GM21367 (cell line): Measurements from ENCODE around the gene EDIL3.

ENCODE experiments used
- ATAC-seq: cut with Tn5 transposase; IDR thresholded peaks from one replicate; pipeline ENCODE4 v1.9.1; 2021; ENCODE audit not compliant: unreplicated experiment

The EDIL3 gene

DNA sequence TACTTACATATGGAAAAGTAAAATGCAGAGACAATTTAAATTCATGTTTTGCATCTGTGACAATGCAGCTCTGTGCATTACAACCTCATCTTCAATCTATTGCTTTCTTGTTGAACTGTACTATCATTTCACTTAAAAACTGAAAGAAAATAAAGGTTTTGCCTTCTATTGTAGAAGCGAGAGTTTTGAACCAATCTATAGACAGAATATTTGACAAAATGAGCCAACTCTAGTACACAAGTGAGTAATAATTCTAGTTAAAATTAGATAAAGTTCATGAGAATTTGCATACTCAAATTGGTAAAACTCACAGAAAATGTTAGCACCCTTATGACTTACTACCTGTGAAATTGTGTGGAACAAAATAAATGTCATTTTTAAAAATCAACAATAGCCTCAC lies 123.7 kb downstream of the EDIL3 start:
- no peak for ATAC-seq

DNA sequence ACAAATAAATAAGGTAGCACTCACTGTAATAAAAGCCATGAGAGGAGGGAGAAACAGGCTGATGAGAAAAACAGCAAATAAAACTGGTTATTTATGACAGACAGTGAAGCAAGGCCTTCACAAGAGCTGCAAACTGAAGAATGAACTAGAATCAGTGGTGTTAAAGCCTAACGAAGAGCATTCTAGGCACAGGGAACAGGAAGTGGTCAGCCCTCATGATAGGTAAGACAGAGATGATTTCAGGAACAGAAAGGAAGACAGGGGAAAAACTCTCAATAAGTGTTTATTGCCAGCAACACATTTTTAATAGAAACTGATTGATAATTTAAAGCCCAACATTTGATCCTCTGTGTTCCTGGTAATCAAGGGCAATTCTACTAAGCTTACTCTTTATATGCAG lies 124.5 kb downstream of the EDIL3 start:
- ATAC-seq: no peak

DNA sequence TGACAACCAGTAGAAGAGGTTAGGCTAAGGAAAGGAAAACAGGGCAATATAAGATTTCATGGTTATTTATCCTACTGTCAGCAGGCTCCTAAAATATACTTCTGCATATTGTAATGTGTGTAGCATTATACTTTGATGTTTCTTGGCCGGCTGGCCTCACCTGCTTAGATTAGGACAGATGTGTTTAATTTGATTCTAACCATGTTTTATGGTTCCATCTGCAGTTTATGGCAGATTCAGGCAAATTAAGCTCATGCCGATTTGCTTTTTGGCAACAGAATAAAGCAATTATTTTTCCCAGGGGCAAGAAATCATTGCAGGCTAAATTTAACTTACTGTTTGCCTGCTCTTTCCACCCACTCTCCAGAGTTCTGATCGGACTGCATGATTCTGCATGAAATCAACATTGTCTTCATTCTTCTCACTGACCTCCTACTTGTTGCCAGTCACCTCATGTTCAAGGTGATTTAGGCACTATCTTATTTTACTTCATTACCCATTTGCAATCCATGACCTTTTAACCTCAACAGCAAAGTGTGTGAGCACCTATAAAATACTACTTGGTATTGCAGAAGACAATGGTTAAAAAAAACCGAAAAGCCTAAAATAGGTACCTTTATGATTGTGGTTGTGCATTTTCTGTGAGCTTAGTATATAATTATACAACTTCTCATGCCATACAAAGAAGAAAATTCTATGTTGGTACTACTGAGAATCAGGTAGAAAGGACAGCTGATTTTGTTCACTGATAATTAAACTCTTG lies 125.2 kb downstream of the EDIL3 start:
- no peak for ATAC-seq

DNA sequence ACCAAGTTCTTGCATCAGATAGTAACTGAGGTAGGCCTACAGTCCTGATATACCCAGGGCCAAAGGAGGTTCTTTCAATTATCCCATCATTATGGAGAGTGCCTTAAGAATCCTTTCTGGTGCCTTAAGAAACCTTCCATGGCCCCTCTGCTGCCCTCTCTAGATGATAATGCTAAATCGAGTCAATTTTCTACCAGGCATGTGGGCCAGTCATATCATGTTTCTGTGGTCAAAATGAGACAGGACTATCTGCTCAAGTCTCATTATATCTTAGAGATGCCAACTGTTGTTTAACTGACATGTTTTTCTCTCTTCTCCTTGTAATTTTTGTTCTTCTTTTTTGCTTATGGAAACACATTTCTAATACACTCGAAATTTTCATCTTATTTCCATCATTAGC lies 127.6 kb downstream of the EDIL3 start:
- ATAC-seq: no peak

DNA sequence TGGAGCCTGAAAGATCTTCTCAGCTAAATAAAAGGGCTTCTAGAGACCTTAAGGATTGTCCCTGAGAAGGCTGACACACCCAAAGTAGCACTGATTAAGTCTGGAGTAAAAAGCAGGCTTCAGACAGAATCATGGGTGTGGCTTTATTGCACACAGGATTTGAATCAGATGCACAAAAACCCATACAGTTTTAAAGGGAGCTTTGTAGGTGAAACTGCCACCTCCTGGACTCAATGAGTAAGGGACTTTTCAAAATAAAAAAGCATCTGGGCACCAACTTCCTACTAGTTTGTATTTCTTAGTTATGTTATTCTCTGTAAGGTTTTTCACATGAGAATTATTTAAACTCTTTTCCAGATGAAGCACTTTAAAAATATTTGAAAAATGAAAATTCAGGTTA lies 129.4 kb downstream of the EDIL3 start:
- ATAC-seq: no peak

DNA sequence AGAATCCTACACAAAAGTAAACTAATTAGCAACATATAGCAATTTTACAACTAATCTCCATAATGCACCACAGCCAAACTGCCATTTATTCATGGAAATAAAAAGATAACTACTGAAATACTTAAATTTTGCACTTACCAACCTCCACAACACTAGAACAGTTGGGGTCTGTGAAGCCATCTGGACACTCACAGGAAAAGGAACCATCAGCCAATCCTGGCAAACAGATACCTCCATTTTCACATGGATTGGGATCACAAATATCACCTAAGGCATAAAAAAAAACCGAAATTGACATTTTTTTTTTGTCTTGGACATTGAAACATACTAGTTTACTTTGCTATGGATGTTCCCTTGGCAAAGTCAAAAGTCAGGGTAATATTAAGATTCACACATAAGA lies 130.7 kb downstream of the EDIL3 start:
- ATAC-seq: no peak

DNA sequence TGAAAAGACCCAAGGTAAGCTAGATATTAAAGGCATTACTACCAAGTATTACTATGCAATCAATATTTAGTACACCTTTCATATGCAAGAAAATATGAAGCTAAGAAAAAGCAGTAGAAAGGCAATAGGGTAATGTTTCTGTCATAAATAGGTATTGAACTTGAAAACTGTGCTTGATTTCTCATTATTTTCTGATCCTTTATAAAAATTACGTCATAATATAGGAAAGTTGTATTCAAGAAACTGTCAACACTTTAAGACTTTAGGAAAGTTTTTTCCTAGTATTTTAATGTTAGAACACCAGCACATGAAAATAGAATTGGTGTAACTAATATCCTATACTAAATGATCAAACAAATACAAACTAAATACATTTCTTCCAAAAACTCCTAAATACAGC lies 133.2 kb downstream of the EDIL3 start:
- ATAC-seq: no peak

DNA sequence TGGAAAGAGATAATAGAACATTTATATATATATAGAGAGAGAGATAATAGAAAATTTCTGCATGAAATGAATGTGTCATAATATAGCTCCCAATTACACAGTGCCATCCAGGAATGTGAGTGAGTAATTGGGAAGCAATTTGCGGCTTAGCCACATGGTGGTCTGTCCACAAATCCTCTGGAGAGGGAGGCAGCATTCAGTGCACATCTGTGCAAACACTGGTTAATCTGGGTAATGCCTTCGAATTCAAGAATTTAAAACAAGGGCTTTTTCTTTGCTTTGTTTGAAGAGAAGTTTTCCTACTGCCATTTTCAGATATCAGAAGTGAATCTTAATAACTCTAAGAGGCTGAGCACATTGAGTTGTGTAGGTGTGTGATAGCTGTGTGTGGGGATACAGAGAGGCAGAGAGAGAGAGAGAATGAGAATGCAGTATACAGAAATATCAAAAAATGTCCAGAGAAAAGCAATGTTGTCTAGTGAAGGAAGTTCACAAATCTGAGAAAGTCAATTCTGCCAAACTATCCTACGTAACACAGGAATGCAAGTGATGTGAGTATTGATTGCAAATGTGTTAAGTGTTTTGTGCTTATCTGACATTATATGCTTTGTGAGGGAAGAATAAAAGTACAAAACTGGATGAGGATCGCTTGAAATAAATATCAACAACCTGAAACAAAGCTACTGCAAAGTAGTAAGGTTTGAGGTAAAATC lies 134.6 kb downstream of the EDIL3 start:
- no peak for ATAC-seq

DNA sequence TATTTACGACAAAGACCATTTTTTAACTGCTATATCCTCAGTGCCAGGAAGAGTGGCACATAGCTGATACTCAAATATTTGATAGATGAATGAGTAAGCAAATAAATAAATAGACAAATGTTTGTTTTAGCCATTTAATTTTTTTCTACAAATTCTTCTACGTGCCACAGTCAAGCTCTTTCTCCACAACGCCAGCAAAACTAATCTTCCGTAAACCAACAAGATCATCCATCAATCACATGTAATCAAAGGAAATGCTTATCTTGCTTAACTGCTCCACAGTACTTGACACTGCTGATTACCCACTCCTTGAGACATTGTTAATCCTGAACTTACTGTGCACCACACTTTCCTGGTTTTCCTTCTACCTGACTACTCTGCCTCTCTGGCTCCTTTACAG lies 136.7 kb downstream of the EDIL3 start:
- no peak for ATAC-seq

DNA sequence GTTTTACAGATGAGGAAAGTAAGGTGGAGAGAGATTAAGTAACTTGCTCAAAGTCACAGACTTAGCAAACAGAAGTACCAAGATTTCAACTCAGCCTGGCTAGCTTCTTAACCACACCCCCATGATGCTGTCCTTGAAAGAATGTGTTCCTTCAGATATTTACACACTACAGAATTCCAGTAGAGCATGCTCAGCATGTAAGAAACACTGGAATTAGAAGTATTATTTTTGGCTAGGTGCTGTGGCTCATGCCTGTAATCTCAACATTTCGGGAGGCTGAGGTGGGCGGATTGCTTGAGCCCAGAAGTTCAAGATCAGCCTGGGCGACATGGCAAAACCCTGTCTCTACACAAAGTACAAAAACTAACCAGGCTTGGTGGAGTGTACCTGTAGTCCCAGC lies 142.4 kb downstream of the EDIL3 start:
- no peak for ATAC-seq

DNA sequence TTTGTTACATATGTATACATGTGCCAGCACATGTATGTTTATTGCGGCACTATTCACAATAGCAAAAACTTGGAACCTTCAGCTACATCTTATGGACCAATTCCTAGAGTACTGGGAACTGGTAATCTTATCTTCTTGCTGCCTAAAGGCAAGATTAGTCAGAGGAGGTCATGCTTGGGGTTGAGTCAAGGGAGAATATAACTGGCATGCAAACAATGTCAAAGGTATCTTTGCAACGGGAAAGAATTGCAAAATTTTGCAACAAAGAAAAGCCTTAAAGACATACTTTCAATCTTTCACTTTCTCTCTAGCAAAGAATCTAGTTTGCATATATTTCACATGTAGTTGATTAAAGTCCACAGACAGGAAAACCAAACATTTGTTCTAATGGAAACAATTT lies 145.2 kb downstream of the EDIL3 start:
- no peak for ATAC-seq

DNA sequence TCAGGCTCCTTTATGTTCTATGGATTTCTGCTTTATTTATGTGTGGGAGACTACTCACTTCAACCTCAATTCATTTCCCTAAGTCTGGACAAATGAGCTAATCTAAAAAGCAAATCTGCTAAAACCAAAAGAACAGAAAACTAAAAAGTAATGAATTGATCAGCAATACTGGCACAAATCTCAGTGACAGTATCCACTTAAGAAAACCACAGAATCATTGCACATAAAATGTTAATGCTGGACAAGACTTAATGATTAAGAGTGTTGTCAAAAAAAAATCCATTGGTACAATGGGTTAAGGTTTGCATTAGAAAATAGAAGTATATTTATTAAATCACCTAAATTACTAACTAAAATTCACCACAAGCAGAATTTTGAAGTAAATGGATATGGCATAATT lies 147.6 kb downstream of the EDIL3 start:
- ATAC-seq: no peak

DNA sequence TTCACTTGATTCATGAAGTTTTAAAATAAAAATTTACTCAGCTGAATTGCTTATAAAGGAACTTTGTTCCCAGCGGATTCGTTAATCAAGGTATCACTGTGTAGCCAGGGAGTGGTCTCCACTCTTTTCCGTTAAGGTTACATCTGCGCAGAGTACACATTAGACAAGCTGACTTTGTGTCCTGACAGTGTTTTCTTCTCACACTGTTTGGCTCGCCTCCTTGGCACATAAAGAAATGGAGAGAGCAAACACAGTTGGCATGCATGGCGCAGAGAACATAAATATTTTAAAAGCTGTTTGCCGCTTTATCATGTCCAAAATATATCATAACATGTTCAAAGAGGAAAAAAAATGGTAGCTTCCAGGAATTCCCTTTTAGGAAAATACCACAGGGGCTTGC lies 153.2 kb downstream of the EDIL3 start:
- ATAC-seq: no peak

DNA sequence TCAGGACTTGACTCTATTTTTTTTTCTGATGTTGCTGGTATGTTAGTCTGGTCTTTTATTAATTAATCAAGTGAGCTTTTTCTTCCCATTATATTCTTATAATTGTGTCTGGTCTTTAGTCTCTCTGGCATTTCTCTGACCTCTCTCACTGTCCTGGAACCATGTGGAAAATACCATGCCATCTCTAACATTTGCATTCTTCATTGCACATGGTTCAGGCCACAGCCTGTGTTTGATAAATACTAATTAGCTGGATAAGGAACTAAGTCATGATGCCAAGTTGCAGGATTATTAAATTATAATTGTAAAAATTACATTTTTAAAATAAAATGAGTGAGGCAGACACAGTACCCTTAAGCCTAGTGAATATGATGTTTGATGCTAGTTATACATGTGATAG lies 155.6 kb downstream of the EDIL3 start:
- ATAC-seq: no peak

DNA sequence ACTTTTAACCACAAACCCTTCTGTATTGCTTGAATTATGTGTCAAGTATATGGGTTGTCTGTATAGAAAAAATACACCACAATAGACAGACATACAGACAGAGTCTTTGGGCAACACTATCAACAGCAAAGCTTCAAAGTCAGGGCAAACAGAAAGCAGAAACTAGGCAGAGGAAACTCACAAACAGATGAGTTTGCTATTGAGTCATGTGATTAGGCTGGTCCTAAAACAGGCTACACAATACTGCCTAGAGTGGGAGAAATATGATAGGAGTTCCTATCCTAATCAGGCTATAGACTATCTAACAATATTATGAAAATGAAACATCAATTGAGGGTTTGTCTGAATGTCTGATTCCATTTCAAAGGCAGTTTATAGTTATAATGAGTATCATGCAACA lies 156.4 kb downstream of the EDIL3 start:
- no peak for ATAC-seq

DNA sequence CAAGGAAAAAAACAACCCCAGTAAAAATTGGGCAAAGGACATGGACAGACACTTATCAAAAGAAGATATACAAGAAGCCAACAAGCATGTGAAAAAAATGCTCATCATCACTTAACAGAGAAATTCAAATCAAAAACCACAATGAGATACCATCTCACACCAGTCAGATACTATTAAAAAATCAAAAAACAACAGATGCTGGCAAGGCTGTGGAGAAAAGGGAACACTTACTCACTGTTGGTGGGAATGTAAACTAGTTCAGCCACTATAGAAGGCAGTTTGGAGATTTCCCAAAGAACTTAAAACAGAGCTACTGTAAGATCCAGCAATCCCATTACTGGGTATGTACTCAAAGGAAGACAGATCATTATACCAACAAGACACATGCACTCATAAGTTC lies 157.4 kb downstream of the EDIL3 start:
- no peak for ATAC-seq

DNA sequence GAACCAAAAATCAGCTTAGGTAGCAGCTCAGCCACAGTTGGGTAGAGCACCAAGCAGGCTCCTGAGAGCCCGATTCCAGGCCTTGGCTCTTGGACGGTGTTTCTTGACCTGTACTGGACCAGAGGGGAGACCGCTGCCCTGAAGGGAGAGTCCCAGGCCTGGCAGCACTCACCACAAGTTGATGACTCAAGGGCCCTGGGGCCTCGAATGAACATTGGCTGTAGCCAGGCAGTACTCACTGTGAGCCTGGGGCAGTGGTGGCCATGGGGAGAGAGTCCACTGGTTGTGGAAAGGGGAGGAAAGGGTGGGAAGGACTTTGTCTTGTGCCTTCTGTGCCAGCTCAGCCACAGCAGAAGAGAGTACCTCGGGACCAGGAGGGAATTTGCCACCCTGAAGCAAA lies 166.1 kb downstream of the EDIL3 start:
- ATAC-seq: no peak

DNA sequence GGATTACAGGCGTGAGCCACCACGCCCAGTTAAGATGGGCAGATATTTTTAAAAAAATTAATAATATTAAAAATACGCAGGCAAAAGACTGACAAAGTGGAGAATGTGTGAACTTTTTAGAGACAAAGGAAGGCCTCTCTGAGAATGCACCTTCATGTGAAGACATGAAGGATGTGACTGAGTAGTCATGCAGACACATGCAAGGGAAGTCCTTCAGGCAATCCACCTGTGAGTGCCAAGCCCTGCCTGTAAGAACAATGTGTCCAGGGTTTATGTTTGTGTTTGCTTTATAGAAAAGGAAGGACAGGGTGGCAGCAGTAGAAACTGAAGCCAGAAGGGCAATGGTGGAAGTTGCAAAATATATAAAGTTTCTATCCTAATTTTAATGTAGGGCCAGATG lies 169.2 kb downstream of the EDIL3 start:
- no peak for ATAC-seq

DNA sequence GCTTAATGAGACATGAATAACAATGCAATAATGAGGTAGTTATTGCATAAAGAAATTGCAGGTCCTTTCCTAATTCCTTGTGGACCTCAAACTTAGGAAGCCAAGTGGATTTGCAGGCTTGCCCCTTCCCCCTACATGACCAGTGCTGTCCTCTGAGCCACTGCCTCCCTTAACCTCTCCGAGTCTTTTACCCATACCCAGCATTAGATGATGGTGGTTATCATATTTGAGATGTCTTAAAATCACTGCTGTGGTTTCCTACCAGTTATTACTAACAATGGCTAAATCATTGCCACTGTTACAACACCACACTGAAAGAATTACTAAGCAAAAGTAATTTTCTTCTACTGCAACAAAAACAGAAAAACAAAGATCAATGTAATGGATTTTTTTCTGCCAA lies 170.8 kb downstream of the EDIL3 start:
- no peak for ATAC-seq

DNA sequence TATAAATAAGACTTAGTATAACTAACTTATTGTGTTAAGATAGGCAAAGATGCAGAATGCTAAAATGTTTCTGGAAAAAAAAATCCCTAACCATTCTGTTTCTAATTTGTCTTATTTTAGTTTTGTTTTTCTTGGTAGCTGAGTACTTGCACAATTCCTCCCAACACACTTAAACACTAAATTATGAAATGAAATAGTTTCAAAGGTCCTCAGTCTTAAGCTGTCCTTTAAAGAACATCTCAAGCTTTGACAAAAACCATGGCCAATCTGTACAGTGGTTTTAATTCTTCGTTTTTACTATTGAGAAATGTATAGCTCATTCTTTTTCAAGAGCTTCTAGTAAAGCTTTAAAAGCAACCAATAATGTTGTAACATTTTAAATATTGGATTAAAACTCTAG lies 171.5 kb downstream of the EDIL3 start:
- ATAC-seq: no peak

DNA sequence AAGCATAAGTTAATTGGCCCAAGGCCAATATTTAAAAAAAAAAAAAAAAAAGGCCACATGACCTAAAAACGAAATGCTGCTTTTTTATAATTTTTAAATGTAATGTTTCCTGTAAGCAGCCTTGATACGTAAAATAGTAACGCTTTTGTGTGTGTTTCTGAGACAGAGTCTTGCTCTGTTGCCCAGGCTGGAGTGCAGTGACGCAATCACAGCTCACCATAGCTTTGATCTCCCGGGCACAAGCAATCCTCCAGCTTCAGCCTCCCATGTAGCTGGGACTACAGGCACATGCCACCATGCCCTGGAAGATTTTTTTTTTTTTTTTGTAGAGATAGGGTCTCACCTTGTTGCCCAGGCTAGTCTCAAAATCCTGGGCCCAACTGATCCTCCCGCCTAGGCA lies 179.9 kb downstream of the EDIL3 start:
- ATAC-seq: no peak

DNA sequence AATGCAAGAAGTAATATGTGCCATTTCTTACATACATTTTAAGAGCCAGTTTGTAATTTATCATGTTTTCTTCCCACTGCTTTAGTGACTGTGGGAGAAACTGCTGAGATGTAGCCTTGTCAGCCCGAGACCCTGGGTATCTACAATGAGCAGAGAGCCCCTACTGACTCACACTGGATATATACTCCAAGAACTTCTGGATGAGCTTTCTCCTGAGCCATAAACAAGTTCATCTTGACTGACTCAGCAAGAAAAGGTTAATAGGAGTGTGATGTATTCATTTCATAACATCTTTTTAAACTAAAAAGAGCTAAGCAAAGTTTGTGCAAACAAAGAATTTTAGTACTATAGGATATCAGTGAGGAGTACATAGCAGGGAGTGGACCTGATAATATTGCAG lies 182.5 kb downstream of the EDIL3 start:
- ATAC-seq: no peak

DNA sequence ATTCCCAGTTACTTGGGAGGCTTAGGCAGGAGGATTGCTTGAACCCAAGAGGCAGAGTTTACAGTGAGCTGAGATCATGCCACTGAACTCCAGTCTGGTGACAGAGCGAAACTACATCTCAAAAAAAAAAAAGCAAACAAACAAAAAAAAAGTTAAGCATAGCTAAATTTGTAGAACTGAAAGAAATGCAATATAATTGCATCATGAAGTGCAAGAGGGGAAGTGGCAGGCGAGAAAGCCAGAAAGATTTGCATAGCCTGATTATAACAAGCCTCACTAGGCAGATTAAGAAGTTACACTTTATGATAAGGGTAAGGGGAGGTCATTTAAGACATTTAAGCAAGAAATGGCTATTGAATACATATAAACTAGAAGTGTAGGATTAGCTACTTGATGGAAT lies 187.1 kb downstream of the EDIL3 start:
- ATAC-seq: no peak
